Activated T-helper 1 cell treated with anti-CD3 and anti-CD28 coated beads, Interleukin-12 subunit alpha, Interleukin-12 subunit beta, Interleukin-2, Interleukin-4 antibody, amounts not matched to agents 30 ng/mL and 10 ng/mL and 1 ng/mL, durations not matched to agents 14 hours and 24 hours and 36 hours (primary cell): Measurements from ENCODE around the gene GALNT10. TPM values are rescaled to one million over a fixed set of nuclear protein-coding genes. Genes with fewer than 3 reads are reported as not detected.

Source experiments
- DNase-seq: peaks from one replicate; pipeline ENCODE4 v3.0.0; 2021; ENCODE audit warnings: low spot score
- H3K27ac Mint-ChIP-seq: one replicate; pipeline ENCODE4 v1.8.0; 2021; ENCODE audit warnings: mild to moderate bottlenecking, mixed read lengths
- H3K27me3 Mint-ChIP-seq: one replicate; pipeline ENCODE4 v1.8.0; 2022; ENCODE audit warnings: mild to moderate bottlenecking, moderate library complexity, mixed read lengths; ENCODE audit not compliant: insufficient read depth
- H3K36me3 Mint-ChIP-seq: one replicate; pipeline ENCODE4 v1.8.0; 2021; ENCODE audit warnings: low read depth, mixed read lengths
- H3K4me1 Mint-ChIP-seq: one replicate; pipeline ENCODE4 v1.8.0; 2021; ENCODE audit warnings: low read depth, mixed read lengths
- H3K4me3 Mint-ChIP-seq: one replicate; pipeline ENCODE4 v1.8.0; 2021; ENCODE audit warnings: mild to moderate bottlenecking, moderate library complexity, mixed read lengths
- H3K9me3 Mint-ChIP-seq: one replicate; pipeline ENCODE4 v1.8.0; 2021; ENCODE audit warnings: mixed read lengths
- intact Hi-C: fragments of 100-400 bp; cut with micrococcal nuclease; formaldehyde crosslinking; loops from one replicate; pipeline ENCODE4 v1.15.1; 2024
- total RNA-seq: library from RNA; stranded (reverse); gene quantifications from 2 replicates; pipeline ENCODE4 v1.2.3, GENCODE V29; 2022

GALNT10 gene
- total RNA-seq, 1 donor from 2014 or later, result 55.6 TPM

DNA sequence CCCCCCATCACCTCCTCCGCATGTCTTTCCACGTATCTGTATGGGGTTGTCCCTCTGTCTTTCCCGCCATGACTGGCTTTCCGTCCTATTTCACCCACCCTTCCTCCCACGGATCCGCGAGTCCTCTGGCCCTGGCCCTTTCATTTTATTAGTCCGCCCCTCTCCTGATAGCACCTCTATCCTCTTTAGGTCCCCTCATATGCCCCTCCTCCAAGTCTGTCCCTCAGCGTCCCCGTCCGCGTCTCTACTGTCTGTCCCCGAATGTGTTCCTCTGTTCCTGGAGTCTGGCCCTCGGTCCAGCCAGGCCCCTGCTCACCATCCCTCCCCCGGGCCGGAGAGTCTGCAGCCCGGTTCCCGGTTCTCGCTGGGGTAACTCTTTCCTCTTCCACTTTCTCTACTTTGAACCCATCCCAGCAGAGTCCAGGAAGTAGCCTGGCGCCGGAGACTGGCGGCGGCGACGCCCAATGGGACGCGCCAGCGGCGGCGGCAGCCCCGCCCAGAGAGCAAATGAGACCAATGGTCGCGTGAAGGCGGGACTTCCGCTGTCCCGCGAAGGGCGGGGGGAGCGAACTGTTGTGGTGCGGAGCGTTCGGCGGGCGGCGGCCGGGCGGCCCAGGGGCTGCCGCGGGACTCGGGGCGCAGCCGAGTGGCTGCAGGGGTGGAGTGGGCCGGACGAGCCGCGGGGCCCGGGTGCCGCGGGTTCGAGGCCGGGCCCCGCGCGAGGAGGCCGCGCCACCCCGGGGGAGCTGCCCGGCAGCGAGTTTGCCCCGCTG, 255.1 kb downstream of the GALNT10 start, which contains the start of gene SAP30L:
SAP30L (plus strand) TSS at position 576 of the 773 bp plus-strand sequence. CDS start 608 bp downstream, outside the sequence.
- no peaks in the 10 kb centered on the region for H3K9me3 Mint-ChIP-seq
- peak within 1 kb of the TSS; percentile 99 for H3K4me3 Mint-ChIP-seq
- DNase-seq, result peak; percentile 96
- no peaks in the 10 kb centered on the region for H3K27me3 Mint-ChIP-seq
- peak within 1 kb of the TSS; percentile 95 for H3K27ac Mint-ChIP-seq
- intact Hi-C loops, result loop anchor here (1.0 to 10.0 kb wide), 9 partner anchors 40 to 495 kb away; partner anchors contain the start of genes CNOT8, FAM114A2, GALNT10 and LARP1
- peaks cover 65% of the 10 kb centered on the region for H3K4me1 Mint-ChIP-seq
- H3K36me3 Mint-ChIP-seq, result peaks cover 29% of the 10 kb centered on the region

- H3K4me3 Mint-ChIP-seq, result peak overlapping the region; percentile 86
- peak overlapping the region; percentile 60 for H3K27ac Mint-ChIP-seq
- H3K9me3 Mint-ChIP-seq, result no peaks in the 10 kb centered on the region
- no peaks in the 10 kb centered on the region for H3K27me3 Mint-ChIP-seq
- peak; percentile 21 for DNase-seq
- peaks cover 33% of the 10 kb centered on the region for H3K36me3 Mint-ChIP-seq
- intact Hi-C loops, result loop anchor here (10.0 kb wide), 1 partner anchor 172 kb away; no protein-coding TSS in a partner anchor
- H3K4me1 Mint-ChIP-seq, result peaks cover 63% of the 10 kb centered on the region
These were observed 255.9 kb downstream of the GALNT10 start for GRCh38 chr5:154446195-154447088.

DNA sequence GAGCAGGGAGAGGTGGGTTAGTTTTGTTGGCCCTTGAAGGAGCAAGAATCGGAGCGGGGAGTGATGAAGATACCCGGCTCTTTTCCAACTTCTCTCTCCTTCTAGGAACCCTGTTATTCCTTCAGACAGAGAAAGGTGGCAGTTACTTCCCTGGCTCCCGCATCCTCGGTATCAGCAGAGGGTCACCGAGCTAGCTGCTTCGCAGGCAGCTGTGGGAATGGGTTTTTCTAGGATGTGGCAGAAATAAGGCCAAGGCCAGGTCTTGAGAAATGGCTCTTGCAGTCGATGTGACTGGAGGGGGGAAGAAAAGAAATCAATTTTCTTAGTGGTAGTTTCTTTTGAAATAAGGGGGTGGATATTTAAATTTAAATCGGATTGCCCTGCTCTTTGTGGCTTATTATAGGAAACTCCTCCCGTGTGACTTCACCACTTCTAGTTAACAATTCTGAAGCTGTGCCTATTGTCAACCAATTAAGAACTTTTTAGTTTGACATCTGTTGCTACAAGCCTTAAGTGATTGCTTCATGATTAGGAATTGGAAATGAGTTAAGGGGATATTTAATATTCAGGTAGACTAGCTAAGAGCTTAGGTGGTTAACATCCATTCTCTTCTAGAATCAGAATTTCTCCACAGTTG, 256.7 kb downstream of the GALNT10 start:
- DNase-seq, result no peak
- H3K27ac Mint-ChIP-seq, result peak overlapping the region; percentile 60
- intact Hi-C loops, result loop anchor here (10.0 kb wide), 1 partner anchor 172 kb away; no protein-coding TSS in a partner anchor
- peaks cover 28% of the 10 kb centered on the region for H3K36me3 Mint-ChIP-seq
- H3K4me1 Mint-ChIP-seq, result peaks cover 55% of the 10 kb centered on the region
- no peaks in the 10 kb centered on the region for H3K27me3 Mint-ChIP-seq
- no peaks in the 10 kb centered on the region for H3K9me3 Mint-ChIP-seq
- H3K4me3 Mint-ChIP-seq, result peak overlapping the region; percentile 86

DNA sequence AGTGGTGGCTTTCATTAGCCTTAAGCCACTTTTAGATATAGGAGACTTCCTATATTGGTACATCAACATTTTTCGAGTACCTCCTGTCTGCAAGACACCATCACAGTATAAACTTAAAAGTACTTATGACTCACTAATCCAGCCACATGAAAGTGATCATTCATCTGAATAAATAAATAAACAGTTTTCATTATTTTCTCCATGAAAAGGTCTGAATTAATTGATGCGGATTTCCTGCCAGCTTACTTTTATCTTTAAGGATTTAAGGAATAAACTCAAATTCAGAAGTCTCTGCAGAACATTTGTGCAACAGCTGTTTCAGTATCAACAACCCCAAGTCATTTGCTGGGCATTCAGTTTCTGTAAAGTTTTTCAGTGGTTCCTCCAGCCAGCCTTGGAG, 259.3 kb downstream of the GALNT10 start:
- intact Hi-C loops, result loop anchor here (10.0 kb wide), 1 partner anchor 175 kb away; no protein-coding TSS in a partner anchor
- Mint-ChIP-seq H3K4me1 (peaks cover 40% of the 10 kb centered on the region), H3K36me3 (peaks cover 35% of the 10 kb centered on the region), H3K9me3 (no peaks in the 10 kb centered on the region), H3K27me3 (no peaks in the 10 kb centered on the region), H3K4me3 (no peak overlapping the region), H3K27ac (no peak overlapping the region)
- DNase-seq, result no peak

GRCh38 chr5:154451957-154452356, 261.4 kb downstream of the GALNT10 start:
- DNase-seq, result no peak
- intact Hi-C loops, result no loop called here
- H3K27me3 Mint-ChIP-seq, result no peaks in the 10 kb centered on the region
- peaks cover 36% of the 10 kb centered on the region for H3K4me1 Mint-ChIP-seq
- no peak overlapping the region for H3K4me3 Mint-ChIP-seq
- no peaks in the 10 kb centered on the region for H3K9me3 Mint-ChIP-seq
- no peak overlapping the region for H3K27ac Mint-ChIP-seq
- H3K36me3 Mint-ChIP-seq, result peaks cover 48% of the 10 kb centered on the region

GRCh38 chr5:154455585-154455984, 265.1 kb downstream of the GALNT10 start:
- H3K4me1 Mint-ChIP-seq, result peaks cover 2% of the 10 kb centered on the region
- no peak overlapping the region for H3K4me3 Mint-ChIP-seq
- no peaks in the 10 kb centered on the region for H3K27me3 Mint-ChIP-seq
- no peak overlapping the region for H3K27ac Mint-ChIP-seq
- no peaks in the 10 kb centered on the region for H3K9me3 Mint-ChIP-seq
- DNase-seq, result no peak
- peaks cover 44% of the 10 kb centered on the region for H3K36me3 Mint-ChIP-seq
- intact Hi-C loops, result no loop called here

GRCh38 chr5:154456540-154456939, 266.0 kb downstream of the GALNT10 start:
- Mint-ChIP-seq H3K4me3 (no peak overlapping the region), H3K9me3 (no peaks in the 10 kb centered on the region), H3K4me1 (no peaks in the 10 kb centered on the region), H3K27me3 (no peaks in the 10 kb centered on the region), H3K36me3 (peaks cover 36% of the 10 kb centered on the region), H3K27ac (no peak overlapping the region)
- intact Hi-C loops, result no loop called here
- DNase-seq, result no peak

- Mint-ChIP-seq H3K4me1 (no peaks in the 10 kb centered on the region), H3K36me3 (peaks cover 25% of the 10 kb centered on the region), H3K27ac (no peak overlapping the region), H3K9me3 (no peaks in the 10 kb centered on the region), H3K4me3 (no peak overlapping the region), H3K27me3 (no peaks in the 10 kb centered on the region)
- intact Hi-C loops, result no loop called here
- DNase-seq, result no peak
These were observed 268.5 kb downstream of the GALNT10 start for GRCh38 chr5:154459015-154459414.

- intact Hi-C loops, result no loop called here
- no peaks in the 10 kb centered on the region for H3K27me3 Mint-ChIP-seq
- H3K36me3 Mint-ChIP-seq, result peaks cover 20% of the 10 kb centered on the region
These were observed 269.6 kb downstream of the GALNT10 start for GRCh38 chr5:154460172-154460571.

DNA sequence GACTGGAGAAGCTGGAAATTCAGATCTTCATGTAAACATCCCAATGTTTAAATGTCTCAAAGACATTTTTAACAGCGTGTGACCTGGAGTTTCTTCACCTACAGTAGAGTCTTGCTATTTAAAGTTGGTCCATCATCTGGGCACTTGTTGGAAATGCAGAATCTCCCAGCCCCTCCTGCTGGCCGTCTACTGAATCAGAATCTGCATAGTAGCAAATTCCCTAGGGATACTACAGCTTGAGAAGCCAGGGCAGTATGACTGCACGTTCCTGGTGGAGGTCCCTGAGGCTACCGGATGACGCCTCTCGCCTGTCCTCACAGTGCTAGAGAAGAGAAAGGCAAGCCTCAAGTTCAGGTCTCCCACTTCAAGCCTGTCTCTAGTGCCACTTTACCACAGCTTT, 271.0 kb downstream of the GALNT10 start:
- DNase-seq, result no peak
- Mint-ChIP-seq H3K4me1 (no peaks in the 10 kb centered on the region), H3K9me3 (no peaks in the 10 kb centered on the region), H3K36me3 (peaks cover 11% of the 10 kb centered on the region), H3K4me3 (no peak overlapping the region), H3K27ac (no peak overlapping the region), H3K27me3 (peaks cover 8% of the 10 kb centered on the region)
- intact Hi-C loops, result no loop called here

More at GRCh38 chr5:154460172-154460571, 269.6 kb downstream of the GALNT10 start:
- Mint-ChIP-seq H3K27ac (no peak overlapping the region), H3K4me1 (no peaks in the 10 kb centered on the region), H3K4me3 (no peak overlapping the region), H3K9me3 (no peaks in the 10 kb centered on the region)
- no peak for DNase-seq

DNA sequence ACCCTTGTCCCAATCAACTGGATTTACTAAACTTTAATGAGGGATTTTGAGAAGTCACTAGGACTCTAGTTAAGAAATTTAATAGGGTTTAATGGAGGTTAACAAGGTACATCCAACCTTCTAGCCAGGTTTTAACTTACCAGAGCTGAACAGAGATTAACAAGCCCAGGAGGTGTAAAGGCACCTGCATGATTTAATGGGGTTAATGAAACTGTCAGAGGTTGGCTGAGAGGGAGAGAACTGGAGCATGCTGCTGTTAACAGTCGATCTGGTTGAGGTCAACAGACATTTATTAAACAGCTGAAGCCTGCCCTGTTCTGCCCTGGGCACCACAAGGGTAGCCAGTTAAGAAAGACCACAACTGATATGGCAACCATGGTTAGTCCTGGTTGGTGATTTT, 273.9 kb downstream of the GALNT10 start:
- DNase-seq, result no peak
- intact Hi-C loops, result no loop called here
- H3K27me3 Mint-ChIP-seq, result peaks cover 21% of the 10 kb centered on the region
- no peaks in the 10 kb centered on the region for H3K36me3 Mint-ChIP-seq
- no peak overlapping the region for H3K4me3 Mint-ChIP-seq
- H3K27ac Mint-ChIP-seq, result no peak overlapping the region
- no peaks in the 10 kb centered on the region for H3K9me3 Mint-ChIP-seq
- no peaks in the 10 kb centered on the region for H3K4me1 Mint-ChIP-seq

- Mint-ChIP-seq H3K9me3 (no peaks in the 10 kb centered on the region), H3K27me3 (peaks cover 25% of the 10 kb centered on the region), H3K4me1 (no peaks in the 10 kb centered on the region), H3K4me3 (no peak overlapping the region), H3K27ac (no peak overlapping the region), H3K36me3 (no peaks in the 10 kb centered on the region)
- intact Hi-C loops, result no loop called here
- no peak for DNase-seq
These were observed 274.6 kb downstream of the GALNT10 start for GRCh38 chr5:154465169-154465568.
